H1 (cell line): Measurements from ENCODE around the gene TSPAN33. TPM values are rescaled to one million over a fixed set of nuclear protein-coding genes. Genes with fewer than 3 reads are reported as not detected.

Experiments
- ASH2L ChIP-seq: fragments of 200-600, 300-600 bp; sonication (generic); IDR thresholded peaks from one replicate; pipeline ENCODE4 v1.7.1; 2017; ENCODE audit warnings: low read length
- ATF2 ChIP-seq: IDR thresholded peaks from 2 replicates; pipeline ENCODE4 v1.6.1; 2012; ENCODE audit warnings: low read length, inconsistent platforms
- BCL11A ChIP-seq, 2 experiments: IDR thresholded peaks; one replicate each; pipeline ENCODE4 v1.6.1; 2011; ENCODE audit warnings: low read depth in 2 of 2, low read length in 2 of 2, mild to moderate bottlenecking in 2 of 2
- SP4 ChIP-seq: IDR thresholded peaks from 2 replicates; pipeline ENCODE4 v1.6.1; 2012; ENCODE audit warnings: low read length, inconsistent platforms
- polyA plus RNA-seq, 7 experiments: library from polyadenylated mRNA; depleted of rRNA in 3 of 7; stranded (reverse) in 5 of 7; unstranded in 2 of 7; fragments of >200 nt in 5 of 7; fragments of 200-250 nt in 2 of 7; gene quantifications; 1 replicate in 5 of 7; 2 replicates in 1 of 7; 4 replicates in 1 of 7; pipeline versions ENCODE4 v1.2.1 to v1.2.3, GENCODE V29; 2011 to 2013; ENCODE audit warnings: missing spikeins in 2 of 7, mixed read lengths in 2 of 7
- total RNA-seq: library from RNA; stranded (reverse); fragmentation: NEBNext Ultra II Directional; extraction: Animal tissue kit (Norgen Biotek cat#: 25700); gene quantifications from 2 replicates; pipeline ENCODE4 v1.2.1, GENCODE V29; 2021
- TF ChIP-seq, protein P1 (sequence below): fragments of 300-600 bp; sonication (generic); IDR thresholded peaks from 2 replicates; pipeline ENCODE4 v1.7.1; 2012; ENCODE audit warnings: low read length, moderate library complexity, mild to moderate bottlenecking, inconsistent platforms; ENCODE audit not compliant: insufficient replicate concordance
- TF ChIP-seq, protein P2 (sequence below), 3 experiments: IDR thresholded peaks; 1 replicate in 2 of 3; 2 replicates in 1 of 3; pipeline versions ENCODE4 v1.5.1 to v1.6.1; 2011; ENCODE audit warnings: low read length in 3 of 3, mild to moderate bottlenecking in 3 of 3, inconsistent platforms in 2 of 3, low read depth in 1 of 3, moderate library complexity in 1 of 3; ENCODE audit not compliant: insufficient read depth in 1 of 3; ENCODE audit errors: control extremely low read depth in 1 of 3

Gene TSPAN33
- total and polyA plus RNA-seq, 2 of the 8 experiments (the other 6 are each of a cell fraction or from before 2014, with no cell fraction given), result 42.8 to 47.1 TPM

DNA sequence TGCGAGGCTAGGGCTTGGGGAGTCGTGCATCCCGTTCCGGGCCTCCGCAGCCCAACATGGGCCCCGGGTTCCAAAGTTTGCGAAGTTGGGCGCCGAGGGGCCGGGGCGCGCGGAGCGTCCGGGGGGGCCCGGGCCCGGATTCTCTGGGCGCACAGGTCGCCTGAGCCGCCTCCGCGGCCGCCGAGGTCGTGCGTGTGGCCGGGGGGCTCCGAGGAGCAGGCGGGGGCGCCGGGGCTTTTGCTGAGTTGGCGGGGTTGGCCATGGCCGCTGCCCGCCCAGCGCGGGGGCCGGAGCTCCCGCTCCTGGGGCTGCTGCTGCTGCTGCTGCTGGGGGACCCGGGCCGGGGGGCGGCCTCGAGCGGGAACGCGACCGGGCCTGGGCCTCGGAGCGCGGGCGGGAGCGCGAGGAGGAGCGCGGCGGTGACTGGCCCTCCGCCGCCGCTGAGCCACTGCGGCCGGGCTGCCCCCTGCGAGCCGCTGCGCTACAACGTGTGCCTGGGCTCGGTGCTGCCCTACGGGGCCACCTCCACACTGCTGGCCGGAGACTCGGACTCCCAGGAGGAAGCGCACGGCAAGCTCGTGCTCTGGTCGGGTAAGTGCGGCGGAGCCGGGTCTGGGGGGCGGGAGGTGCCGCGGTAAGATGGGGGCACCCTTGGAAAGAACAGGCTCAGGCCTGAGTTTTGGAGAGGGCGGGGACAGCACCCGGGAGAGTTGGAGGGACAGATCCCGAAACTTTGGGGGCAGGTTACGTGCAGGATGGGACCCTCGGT is 44.6 kb downstream of the TSPAN33 start (continued):
- TF ChIP-seq ASH2L (peak; percentile 2), BCL11A (IDR thresholded peaks at IDR 0.05; ENCODE audit: low read depth in 2 of 2, low read length in 2 of 2) (no peak), SP4 (no peak), ATF2 (no peak)
- TF ChIP-seq, protein P1, sequence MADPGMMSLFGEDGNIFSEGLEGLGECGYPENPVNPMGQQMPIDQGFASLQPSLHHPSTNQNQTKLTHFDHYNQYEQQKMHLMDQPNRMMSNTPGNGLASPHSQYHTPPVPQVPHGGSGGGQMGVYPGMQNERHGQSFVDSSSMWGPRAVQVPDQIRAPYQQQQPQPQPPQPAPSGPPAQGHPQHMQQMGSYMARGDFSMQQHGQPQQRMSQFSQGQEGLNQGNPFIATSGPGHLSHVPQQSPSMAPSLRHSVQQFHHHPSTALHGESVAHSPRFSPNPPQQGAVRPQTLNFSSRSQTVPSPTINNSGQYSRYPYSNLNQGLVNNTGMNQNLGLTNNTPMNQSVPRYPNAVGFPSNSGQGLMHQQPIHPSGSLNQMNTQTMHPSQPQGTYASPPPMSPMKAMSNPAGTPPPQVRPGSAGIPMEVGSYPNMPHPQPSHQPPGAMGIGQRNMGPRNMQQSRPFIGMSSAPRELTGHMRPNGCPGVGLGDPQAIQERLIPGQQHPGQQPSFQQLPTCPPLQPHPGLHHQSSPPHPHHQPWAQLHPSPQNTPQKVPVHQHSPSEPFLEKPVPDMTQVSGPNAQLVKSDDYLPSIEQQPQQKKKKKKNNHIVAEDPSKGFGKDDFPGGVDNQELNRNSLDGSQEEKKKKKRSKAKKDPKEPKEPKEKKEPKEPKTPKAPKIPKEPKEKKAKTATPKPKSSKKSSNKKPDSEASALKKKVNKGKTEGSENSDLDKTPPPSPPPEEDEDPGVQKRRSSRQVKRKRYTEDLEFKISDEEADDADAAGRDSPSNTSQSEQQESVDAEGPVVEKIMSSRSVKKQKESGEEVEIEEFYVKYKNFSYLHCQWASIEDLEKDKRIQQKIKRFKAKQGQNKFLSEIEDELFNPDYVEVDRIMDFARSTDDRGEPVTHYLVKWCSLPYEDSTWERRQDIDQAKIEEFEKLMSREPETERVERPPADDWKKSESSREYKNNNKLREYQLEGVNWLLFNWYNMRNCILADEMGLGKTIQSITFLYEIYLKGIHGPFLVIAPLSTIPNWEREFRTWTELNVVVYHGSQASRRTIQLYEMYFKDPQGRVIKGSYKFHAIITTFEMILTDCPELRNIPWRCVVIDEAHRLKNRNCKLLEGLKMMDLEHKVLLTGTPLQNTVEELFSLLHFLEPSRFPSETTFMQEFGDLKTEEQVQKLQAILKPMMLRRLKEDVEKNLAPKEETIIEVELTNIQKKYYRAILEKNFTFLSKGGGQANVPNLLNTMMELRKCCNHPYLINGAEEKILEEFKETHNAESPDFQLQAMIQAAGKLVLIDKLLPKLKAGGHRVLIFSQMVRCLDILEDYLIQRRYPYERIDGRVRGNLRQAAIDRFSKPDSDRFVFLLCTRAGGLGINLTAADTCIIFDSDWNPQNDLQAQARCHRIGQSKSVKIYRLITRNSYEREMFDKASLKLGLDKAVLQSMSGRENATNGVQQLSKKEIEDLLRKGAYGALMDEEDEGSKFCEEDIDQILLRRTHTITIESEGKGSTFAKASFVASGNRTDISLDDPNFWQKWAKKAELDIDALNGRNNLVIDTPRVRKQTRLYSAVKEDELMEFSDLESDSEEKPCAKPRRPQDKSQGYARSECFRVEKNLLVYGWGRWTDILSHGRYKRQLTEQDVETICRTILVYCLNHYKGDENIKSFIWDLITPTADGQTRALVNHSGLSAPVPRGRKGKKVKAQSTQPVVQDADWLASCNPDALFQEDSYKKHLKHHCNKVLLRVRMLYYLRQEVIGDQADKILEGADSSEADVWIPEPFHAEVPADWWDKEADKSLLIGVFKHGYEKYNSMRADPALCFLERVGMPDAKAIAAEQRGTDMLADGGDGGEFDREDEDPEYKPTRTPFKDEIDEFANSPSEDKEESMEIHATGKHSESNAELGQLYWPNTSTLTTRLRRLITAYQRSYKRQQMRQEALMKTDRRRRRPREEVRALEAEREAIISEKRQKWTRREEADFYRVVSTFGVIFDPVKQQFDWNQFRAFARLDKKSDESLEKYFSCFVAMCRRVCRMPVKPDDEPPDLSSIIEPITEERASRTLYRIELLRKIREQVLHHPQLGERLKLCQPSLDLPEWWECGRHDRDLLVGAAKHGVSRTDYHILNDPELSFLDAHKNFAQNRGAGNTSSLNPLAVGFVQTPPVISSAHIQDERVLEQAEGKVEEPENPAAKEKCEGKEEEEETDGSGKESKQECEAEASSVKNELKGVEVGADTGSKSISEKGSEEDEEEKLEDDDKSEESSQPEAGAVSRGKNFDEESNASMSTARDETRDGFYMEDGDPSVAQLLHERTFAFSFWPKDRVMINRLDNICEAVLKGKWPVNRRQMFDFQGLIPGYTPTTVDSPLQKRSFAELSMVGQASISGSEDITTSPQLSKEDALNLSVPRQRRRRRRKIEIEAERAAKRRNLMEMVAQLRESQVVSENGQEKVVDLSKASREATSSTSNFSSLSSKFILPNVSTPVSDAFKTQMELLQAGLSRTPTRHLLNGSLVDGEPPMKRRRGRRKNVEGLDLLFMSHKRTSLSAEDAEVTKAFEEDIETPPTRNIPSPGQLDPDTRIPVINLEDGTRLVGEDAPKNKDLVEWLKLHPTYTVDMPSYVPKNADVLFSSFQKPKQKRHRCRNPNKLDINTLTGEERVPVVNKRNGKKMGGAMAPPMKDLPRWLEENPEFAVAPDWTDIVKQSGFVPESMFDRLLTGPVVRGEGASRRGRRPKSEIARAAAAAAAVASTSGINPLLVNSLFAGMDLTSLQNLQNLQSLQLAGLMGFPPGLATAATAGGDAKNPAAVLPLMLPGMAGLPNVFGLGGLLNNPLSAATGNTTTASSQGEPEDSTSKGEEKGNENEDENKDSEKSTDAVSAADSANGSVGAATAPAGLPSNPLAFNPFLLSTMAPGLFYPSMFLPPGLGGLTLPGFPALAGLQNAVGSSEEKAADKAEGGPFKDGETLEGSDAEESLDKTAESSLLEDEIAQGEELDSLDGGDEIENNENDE, result no peak
- TF ChIP-seq, protein P2, sequence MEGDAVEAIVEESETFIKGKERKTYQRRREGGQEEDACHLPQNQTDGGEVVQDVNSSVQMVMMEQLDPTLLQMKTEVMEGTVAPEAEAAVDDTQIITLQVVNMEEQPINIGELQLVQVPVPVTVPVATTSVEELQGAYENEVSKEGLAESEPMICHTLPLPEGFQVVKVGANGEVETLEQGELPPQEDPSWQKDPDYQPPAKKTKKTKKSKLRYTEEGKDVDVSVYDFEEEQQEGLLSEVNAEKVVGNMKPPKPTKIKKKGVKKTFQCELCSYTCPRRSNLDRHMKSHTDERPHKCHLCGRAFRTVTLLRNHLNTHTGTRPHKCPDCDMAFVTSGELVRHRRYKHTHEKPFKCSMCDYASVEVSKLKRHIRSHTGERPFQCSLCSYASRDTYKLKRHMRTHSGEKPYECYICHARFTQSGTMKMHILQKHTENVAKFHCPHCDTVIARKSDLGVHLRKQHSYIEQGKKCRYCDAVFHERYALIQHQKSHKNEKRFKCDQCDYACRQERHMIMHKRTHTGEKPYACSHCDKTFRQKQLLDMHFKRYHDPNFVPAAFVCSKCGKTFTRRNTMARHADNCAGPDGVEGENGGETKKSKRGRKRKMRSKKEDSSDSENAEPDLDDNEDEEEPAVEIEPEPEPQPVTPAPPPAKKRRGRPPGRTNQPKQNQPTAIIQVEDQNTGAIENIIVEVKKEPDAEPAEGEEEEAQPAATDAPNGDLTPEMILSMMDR (IDR thresholded peaks at IDR 0.05; ENCODE audit: control extremely low read depth in 1 of 3, insufficient read depth in 1 of 3, low read depth in 1 of 3, low read length in 3 of 3), result no peak
